ENCODE data around the gene STK32B. TPM values are rescaled to one million over a fixed set of nuclear protein-coding genes. Genes with fewer than 3 reads are reported as not detected.

STK32B gene
- 4.1 and 4.6 TPM in 2 replicates for total RNA-seq

DNA sequence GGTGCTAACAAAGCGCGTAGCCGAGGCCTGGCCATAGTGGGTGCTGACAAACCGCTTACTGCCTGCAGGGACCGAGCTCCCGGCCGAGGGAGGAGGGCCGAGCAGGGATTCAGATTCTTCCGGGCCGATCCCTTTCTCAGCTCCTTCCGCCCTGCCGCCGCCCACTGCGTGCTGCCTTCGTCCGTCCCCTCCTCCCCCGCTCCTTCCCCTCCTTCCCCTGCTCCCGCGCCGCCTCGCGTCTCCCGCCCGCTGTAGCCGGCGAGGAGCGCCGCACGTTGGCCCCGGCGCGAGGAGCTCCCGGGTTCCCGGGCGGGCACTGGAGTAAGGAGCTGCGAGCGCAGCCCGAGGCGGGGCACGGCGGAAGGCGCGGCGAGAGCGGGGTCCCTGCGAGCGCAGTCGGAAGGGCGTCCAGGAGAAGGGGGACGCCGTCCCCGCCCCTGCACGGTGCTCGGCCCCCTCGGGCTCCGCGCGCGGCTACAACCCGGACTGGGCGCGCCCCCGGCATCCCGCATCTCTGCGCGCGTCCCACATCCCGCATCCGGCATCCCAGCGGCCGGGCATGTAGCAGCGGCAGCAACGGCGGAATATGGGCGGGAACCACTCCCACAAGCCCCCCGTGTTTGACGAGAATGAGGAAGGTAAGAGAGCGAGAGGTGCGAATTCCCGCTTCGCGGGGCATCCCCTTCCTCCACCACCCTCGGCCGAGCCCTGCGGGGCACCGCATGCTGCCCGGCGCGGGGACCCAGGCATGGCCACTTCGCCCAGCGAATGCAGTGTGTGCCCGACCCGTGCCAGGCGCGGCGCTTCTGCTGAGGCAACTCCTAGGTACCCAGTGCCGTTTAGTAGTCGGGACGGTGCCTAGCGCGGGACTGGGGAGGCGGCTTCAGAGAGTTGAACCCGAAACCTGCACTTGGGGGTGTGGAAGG, at the start of gene STK32B:
STK32B (plus strand) TSS at position 203 of the 926 bp plus-strand sequence.

GRCh38 chr4:5019274-5019673, 32.0 kb upstream of the STK32B start, which contains the start of gene CYTL1:
Gene CYTL1 (minus strand): TSS chr4:5019458. CDS start chr4:5019445, 13 bp downstream.

Other genes starting within 250 kb of the STK32B start
- gene MSX1, start 191.8 kb upstream of the STK32B start, total RNA-seq: 5.5 and 9.4 TPM in 2 replicates
- 4.3 and 41.5 TPM in 2 replicates for gene CYTL1, start 32.0 kb upstream of the STK32B start, total RNA-seq

Data from aortic smooth muscle cell (primary cell).